HG03097 (cell line): Measurements from ENCODE around the gene MCF2L2.

Source experiments
- ATAC-seq: cut with Tn5 transposase; IDR thresholded peaks from one replicate; pipeline ENCODE4 v1.9.1; 2021; ENCODE audit not compliant: unreplicated experiment, low FRiP score

MCF2L2 gene

DNA sequence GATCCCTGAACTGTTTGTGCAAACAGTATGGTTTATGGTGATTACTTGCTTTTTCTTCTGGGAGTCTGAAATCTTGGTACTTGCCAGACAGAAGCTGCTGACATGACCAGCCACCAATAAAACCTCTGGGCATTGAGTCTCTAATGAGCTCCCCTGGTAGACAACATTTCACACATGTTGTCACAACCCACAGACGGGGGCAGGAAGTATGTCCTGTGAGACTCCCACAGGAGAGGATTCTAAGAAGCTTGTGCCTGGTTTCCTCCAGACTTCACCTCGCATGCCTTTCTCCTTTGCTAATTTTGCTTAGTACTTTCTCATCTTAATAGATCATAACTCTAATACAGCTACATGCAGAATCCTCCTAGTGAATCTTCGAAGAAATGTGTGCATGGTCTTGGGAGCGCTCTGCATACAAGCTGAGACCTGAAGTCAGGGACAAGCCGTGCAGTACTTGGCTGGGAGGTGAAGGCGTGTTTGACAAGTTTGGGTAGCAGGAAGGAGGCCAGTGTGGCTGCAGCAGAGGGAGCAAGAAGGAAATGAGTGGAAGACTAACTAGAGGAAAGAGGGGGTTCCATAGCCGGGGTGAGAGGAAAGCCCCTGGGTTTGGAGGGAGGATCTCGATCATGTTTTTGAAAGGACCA is 126.4 kb downstream of the MCF2L2 start:
- ATAC-seq: no peak

DNA sequence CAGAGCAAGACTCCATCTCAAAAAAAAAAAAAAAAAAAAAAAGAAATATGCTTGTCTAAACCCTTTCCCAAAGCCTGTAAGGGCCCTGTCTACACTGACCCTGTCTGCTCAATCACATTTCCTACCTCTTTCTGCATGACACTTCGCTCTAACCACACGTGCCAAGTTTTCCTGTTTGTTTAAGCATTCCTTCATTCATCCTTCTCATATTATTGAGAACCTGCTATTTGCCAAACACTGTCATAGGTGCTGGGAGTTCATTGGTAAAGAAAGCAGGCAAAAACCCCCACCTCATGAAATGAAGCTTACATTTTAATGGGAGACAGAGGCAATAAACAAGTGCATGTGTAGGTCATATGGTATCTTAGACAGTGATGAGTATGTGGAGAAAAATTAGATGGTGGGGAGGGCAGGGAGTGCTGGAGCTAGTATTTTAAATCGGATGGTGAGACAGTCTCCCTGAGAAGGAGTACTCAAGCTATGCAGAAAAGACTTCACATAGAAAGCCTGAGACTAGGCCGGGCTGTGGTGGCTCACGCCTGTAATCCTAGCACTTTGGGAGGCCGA is 127.3 kb downstream of the MCF2L2 start:
- ATAC-seq: no peak

DNA sequence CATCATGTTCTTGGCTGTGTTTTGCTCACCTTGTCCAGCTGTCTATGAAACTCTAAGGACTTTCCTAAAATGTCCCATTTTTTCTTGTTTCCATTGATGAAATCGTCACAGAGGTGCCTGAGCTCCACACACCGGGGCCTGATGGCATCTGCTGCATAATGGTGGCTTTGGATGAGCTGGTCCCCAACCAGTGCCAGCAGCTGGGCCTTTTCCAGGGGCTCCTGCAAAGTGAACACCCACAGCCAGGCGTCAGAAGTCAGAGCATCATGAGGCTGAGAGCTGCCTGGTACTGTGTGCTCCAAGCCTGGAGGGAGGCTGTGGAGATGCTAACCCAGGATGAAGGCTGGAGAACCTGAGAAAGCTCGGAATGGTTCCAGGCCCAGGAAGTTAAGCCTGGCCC is 128.4 kb downstream of the MCF2L2 start:
- no peak for ATAC-seq

- no peak for ATAC-seq
Measured at GRCh38 chr3:183298701-183299153, 129.7 kb downstream of the MCF2L2 start.

DNA sequence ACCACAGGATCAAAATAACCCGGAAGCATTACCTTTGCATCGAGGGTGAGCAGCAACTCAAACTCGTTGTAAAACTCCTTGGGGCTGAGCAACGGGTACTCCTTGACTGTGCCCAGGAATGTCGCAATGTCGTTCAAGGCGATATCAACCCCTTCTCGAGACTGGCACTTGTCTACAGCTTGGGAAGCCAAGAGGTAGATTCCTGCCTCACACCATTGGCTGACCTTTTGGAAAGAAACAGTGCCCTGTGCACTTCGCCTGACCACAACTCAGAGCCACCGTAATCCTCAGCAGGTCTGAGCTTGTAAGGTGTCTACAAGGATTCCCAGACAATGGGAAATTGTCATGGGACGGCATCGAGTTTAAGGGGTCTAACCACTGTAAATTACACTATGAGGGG is 131.5 kb downstream of the MCF2L2 start:
- no peak for ATAC-seq

DNA sequence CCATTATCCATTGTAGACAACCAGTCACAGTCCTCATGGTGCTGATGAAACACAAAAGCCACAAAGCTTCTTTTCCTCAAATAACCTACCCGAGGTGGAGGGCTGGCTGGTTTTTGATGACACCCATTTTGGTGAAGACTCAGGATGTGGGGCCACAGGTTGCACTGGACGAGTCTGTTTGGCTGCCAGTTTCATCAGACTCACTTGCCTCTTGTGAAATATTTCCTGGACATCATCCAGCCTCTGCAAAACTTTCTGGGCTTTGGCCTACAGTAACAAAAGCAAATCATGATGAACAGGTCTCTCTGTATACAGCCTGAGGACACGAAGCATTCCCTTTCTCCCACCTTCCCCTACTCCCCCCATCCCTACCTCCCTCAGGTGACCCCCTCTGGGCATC is 133.2 kb downstream of the MCF2L2 start:
- no peak for ATAC-seq

- no peak for ATAC-seq
Measured at GRCh38 chr3:183293966-183294365, 134.5 kb downstream of the MCF2L2 start.

- no peak for ATAC-seq
Measured at GRCh38 chr3:183291497-183292031, 136.9 kb downstream of the MCF2L2 start.

GRCh38 chr3:183290216-183290615 is 138.2 kb downstream of the MCF2L2 start:
- no peak for ATAC-seq

DNA sequence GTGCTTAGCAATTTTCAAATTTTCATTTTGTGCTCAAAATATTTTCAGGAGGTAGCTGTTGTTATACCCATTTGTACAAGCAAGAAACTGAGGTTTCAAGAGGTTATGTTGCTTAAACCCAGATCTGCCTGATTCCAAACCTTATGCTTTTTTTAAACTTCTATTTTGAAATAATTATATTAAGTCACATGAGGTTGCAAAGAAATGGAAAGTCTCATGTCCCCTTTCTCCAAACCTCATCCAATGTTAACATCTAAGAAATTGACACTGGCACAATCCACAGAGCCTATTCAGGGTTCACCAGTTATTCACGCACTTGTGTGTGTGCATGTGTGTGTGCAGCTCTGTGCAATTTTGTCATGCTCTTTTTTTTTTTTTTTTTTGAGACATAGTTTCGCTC is 140.3 kb downstream of the MCF2L2 start:
- no peak for ATAC-seq

DNA sequence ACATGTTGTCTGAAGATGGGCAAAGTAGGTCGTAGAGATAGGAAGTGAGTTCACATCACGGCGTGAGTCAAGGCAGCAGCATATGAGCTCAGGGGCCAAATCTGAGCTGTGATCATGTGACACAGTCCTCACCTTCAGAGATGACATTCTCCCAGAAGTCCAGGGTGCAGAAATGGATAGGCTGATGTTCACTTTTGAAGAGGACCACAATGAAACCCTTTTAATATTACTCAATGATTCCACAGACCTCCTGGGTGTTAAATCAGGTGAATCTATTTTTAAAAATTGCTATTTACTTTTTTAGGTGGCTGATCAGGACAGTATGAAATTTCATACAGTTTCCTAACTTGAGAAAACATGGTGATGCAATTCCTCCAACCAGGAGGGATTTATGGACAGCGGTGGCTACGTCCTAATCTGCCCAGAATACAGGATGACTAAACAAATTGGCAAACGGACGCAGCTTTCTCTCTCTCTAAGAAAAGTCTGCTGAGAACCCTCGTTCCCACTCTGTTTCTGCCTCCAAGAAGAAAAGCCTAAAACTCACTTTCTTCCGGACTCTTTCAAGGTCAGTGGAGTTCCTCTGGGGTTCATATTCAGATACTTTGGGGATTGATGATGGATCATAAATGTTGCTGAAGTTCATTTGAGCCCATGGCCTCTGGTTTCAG is 141.0 kb downstream of the MCF2L2 start:
- no peak for ATAC-seq

- ATAC-seq: peak; percentile 98
Measured at GRCh38 chr3:183285828-183286457, 142.5 kb downstream of the MCF2L2 start.

DNA sequence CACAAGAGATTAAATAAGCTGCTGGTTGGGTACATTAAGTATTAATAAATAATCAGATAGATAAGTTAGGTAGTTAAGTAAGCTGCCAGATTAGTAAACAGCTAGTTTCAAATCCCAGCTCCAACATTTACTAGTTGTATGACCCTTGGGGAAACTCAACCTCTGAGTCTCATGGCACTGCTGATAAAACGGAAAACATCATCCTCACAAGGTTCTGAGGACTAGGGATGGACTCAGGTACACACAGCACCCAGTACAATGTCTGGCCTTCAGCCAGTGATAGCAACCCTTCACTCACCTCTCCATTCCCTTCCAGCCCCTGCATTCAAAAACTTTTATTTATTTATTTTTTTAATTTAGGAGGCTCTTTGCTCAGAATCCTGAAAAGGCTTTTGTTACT is 143.1 kb downstream of the MCF2L2 start:
- no peak for ATAC-seq

- no peak for ATAC-seq
Measured at GRCh38 chr3:183284570-183284969, 143.8 kb downstream of the MCF2L2 start.

DNA sequence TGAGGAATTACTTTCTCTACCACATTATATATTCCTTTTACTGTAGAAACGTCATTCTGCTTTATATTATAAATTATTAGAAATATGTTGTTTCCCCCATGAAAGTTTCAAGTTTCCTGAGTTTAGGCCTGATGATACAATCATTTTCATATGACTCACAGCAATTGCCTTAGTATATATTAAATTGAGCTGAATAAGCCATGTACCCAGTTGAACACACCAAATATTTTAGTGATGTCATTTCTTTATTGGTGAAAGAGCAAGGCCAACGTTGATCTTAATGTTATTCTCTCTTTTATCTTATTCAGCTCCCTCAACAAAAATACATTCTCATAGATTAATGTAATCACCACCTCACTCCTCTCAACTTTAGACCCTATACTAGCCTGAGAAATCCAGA is 144.5 kb downstream of the MCF2L2 start:
- no peak for ATAC-seq

- ATAC-seq: no peak
Measured at GRCh38 chr3:183281126-183281797, 147.2 kb downstream of the MCF2L2 start.

GRCh38 chr3:183279371-183279770 is 149.0 kb downstream of the MCF2L2 start:
- ATAC-seq: no peak

DNA sequence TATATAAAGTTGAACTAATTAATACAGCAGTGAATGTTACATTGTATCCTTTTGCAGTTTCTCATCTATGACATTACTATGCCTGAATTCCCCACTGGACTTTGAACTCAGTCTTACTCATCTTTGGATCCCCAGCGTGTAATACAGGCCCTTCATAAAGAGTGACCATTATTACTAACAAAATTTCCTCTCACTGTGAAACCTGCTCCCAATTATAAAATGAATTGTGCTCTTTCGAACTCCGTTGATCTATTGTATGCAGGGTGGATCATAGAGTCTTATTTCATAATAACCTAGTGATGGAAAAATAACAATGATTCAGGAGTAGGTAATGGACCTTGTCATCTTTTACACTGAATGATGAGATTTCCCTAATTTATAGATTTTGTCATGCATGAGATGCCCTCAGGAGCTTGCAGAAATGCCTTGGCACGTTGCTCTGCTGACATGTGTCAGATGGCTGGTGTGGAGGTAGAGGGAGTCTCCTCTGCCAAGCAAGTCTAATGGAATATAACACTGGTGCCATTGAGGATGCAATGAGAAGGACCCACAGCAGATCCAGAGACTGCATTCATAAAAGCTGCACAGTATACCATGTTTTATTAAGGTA is 149.8 kb downstream of the MCF2L2 start:
- ATAC-seq: no peak

- no peak for ATAC-seq
Measured at GRCh38 chr3:183277260-183277659, 151.2 kb downstream of the MCF2L2 start.

- no peak for ATAC-seq
Measured at GRCh38 chr3:183275937-183276336, 152.5 kb downstream of the MCF2L2 start.
